Measurements from ENCODE around the gene TRIM67.

DNA sequence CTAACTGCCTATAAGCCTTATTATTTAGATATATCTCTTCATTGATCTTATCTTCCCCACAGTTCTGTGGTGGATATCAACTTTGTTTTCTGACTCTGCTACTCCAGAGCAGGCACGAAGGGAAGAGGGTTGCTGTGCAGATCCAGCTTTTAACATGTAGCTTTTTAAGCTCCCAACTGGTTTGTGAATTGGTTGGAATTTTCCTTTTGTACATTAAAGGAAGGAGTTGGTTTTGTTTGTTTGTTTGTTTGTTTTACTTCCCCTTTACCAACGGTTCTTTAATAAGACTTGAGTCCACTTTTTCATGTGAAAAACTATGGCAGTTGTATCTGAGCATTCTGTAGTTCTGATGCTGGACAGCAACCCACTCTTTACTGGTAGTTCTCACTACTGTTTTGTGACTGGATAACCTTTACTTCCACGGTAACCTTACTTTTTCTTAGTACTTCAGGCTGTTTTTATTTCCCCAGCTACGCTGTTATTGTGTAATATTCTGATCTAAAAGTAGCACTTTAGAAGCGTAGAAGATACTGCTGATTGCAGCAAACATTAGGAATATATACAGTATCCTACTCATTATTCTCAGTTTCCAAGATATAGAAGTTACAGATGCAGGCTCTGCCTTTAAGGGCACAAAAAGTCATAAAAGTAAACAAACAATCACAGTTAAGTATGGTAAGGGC lies 80.8 kb downstream of the TRIM67 start:
- TF ChIP-seq, protein P1, sequence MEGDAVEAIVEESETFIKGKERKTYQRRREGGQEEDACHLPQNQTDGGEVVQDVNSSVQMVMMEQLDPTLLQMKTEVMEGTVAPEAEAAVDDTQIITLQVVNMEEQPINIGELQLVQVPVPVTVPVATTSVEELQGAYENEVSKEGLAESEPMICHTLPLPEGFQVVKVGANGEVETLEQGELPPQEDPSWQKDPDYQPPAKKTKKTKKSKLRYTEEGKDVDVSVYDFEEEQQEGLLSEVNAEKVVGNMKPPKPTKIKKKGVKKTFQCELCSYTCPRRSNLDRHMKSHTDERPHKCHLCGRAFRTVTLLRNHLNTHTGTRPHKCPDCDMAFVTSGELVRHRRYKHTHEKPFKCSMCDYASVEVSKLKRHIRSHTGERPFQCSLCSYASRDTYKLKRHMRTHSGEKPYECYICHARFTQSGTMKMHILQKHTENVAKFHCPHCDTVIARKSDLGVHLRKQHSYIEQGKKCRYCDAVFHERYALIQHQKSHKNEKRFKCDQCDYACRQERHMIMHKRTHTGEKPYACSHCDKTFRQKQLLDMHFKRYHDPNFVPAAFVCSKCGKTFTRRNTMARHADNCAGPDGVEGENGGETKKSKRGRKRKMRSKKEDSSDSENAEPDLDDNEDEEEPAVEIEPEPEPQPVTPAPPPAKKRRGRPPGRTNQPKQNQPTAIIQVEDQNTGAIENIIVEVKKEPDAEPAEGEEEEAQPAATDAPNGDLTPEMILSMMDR (IDR thresholded peaks at IDR 0.05), result no peak
- TF ChIP-seq POLR2A (IDR thresholded peaks at IDR 0.05) (no peak), EP300 (IDR thresholded peaks at IDR 0.05) (no peak)
